SK-N-MC (cell line): ENCODE measurements around the gene MYB.

Experiments used
- EZH2 ChIP-seq: fragments of 200-600 bp; sonication (generic); IDR thresholded peaks from one replicate; pipeline ENCODE4 v1.6.1; 2017; ENCODE audit warnings: antibody characterized with exemption
- POLR2AphosphoS5 ChIP-seq: IDR thresholded peaks from 2 replicates; pipeline ENCODE4 v1.6.1; 2012; ENCODE audit warnings: mild to moderate bottlenecking, low read depth, low read length, borderline replicate concordance

GRCh38 chr6:135235716-135236115, 54.6 kb downstream of the MYB start:
- TF ChIP-seq POLR2AphosphoS5 (no peak), EZH2 (no peak)
